Embryonic facial prominence (tissue), 1 donor: ENCODE measurements around the gene RBMX2.
"Not testable (repeated sequence)": the region's sequence is repeated elsewhere in the genome, so short reads cannot be mapped to it uniquely, and the experiment has no call there.

Experiments
- DNase-seq: peaks from one replicate; pipeline ENCODE4 v3.0.0-alpha.2; 2016; ENCODE audit errors: extremely low spot score

The RBMX2 gene

GRCh38 chrX:130401415-130402207 lies at the start of gene RBMX2:
TSS of gene RBMX2 (plus strand) at chrX:130401987. CDS start at chrX:130402033, 46 bp downstream.
- peak; percentile 52 for DNase-seq

GRCh38 chrX:130352050-130352449 lies 49.7 kb upstream of the RBMX2 start:
- DNase-seq = not testable (repeated sequence)

- DNase-seq = no peak
Observed at GRCh38 chrX:130376077-130376476, 25.7 kb upstream of the RBMX2 start.

GRCh38 chrX:130378024-130378669 lies 23.6 kb upstream of the RBMX2 start:
- no peak for DNase-seq

- no peak for DNase-seq
Observed at GRCh38 chrX:130385520-130385919, 16.3 kb upstream of the RBMX2 start, which contains the start of gene GPR119. TSS of gene GPR119 (minus strand) at chrX:130385674. CDS start at chrX:130385447, 227 bp downstream.

- DNase-seq = no peak
Observed at GRCh38 chrX:130386408-130386808, 15.4 kb upstream of the RBMX2 start.

- DNase-seq = no peak
Observed at GRCh38 chrX:130393451-130394074, 8.2 kb upstream of the RBMX2 start.

GRCh38 chrX:130395341-130395740 lies 6.4 kb upstream of the RBMX2 start:
- no peak for DNase-seq

GRCh38 chrX:130402208-130402684 lies 459 bp downstream of the RBMX2 start:
- DNase-seq = no peak

GRCh38 chrX:130413415-130413814 lies 11.6 kb downstream of the RBMX2 start:
- DNase-seq = no peak

- DNase-seq = no peak
Observed at GRCh38 chrX:130414800-130415199, 13.0 kb downstream of the RBMX2 start.

- DNase-seq = no peak
Observed at GRCh38 chrX:130415201-130415600, 13.4 kb downstream of the RBMX2 start.

GRCh38 chrX:130416785-130417184 lies 15.0 kb downstream of the RBMX2 start:
- DNase-seq = no peak

GRCh38 chrX:130418066-130418465 lies 16.3 kb downstream of the RBMX2 start:
- DNase-seq = no peak

GRCh38 chrX:130418740-130419139 lies 17.0 kb downstream of the RBMX2 start:
- no peak for DNase-seq

- no peak for DNase-seq
Observed at GRCh38 chrX:130419263-130419662, 17.5 kb downstream of the RBMX2 start.

- no peak for DNase-seq
Observed at GRCh38 chrX:130426531-130426930, 24.7 kb downstream of the RBMX2 start.

- DNase-seq = not testable (repeated sequence)
Observed at GRCh38 chrX:130429236-130429635, 27.4 kb downstream of the RBMX2 start.

- no peak for DNase-seq
Observed at GRCh38 chrX:130435937-130436336, 34.1 kb downstream of the RBMX2 start.

- DNase-seq = not testable (repeated sequence)
Observed at GRCh38 chrX:130437996-130438395, 36.2 kb downstream of the RBMX2 start.

GRCh38 chrX:130443875-130444274 lies 42.1 kb downstream of the RBMX2 start:
- DNase-seq = no peak

GRCh38 chrX:130444641-130445336 lies 43.0 kb downstream of the RBMX2 start:
- DNase-seq = no peak
